HG03571 (cell line): ENCODE measurements around the gene OR2A7.
"Not testable (repeated sequence)": the region's sequence is repeated elsewhere in the genome, so short reads cannot be mapped to it uniquely, and the experiment has no call there.

ENCODE experiments used
- ATAC-seq: cut with Tn5 transposase; IDR thresholded peaks from one replicate; pipeline ENCODE4 v1.9.1; 2021; ENCODE audit not compliant: unreplicated experiment

The OR2A7 gene

DNA sequence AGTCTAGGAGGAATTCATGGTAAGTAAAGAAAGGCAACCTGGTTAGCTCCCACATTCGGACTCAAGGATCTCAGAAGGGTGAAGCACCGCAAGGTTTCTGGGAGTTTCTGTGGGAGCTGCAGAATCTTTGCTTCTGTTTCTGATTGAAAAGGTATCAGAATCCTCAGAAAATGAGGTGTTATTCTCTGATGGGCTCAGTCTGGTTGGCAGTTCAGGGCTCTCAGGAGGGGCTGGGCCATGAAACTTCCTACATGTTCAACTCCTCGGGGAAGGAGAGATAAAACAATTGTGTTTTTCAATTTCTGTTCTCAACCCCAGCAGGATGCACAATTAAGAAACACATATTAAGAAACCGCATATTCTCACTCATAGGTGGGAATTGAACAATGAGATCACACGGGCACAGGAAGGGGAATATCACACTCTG is 9.1 kb downstream of the OR2A7 start:
- no peak for ATAC-seq

DNA sequence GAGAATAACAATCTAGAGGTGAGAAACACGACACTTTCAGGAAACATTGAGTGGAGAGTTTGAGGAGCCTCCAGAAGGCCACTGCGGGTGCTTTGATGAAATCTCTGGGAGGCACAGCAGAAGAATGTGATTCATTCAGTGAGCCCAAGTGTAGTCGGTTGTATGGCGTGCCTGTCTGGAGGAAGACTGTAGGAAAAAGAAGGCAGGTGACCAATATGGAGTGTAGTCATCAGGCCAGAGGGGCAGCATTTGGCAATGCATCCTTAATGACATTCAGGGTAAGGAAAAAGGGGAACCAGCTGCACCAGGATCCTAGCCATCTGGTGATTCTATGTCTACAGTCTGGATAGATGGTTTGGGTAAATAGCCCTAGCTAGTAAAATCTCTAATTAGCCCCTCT is 12.3 kb downstream of the OR2A7 start:
- ATAC-seq, result not testable (repeated sequence)

DNA sequence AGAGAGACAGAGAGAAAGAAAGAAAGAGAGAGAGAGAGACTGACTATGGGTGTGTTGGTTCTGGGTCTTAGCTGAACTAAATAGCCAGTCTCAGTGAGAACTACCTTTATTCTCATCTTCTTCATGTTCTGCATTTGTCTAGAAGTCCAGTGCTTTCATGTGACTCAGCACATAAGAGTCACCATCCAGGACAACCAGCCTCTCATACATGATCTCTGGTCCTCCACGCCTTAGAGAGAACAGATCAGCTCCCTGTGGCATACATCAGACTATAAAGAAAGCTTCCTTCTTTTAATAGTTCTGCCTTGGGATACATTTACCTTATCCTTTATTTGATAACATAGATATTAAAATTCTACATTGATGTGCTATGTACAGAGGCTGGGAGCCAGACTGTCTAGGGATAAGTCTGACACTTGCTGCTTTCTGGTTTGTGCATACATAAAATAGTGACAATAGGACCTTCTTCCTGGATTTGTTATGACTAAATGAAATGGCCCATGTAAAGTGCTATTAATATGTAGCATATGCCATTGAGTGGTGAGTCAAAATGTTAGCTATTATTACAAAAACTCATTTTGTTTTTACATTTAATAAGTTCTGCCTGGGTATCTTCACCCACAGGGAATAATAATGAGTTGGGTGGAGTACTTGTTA is 16.8 kb downstream of the OR2A7 start:
- not testable (repeated sequence) for ATAC-seq

DNA sequence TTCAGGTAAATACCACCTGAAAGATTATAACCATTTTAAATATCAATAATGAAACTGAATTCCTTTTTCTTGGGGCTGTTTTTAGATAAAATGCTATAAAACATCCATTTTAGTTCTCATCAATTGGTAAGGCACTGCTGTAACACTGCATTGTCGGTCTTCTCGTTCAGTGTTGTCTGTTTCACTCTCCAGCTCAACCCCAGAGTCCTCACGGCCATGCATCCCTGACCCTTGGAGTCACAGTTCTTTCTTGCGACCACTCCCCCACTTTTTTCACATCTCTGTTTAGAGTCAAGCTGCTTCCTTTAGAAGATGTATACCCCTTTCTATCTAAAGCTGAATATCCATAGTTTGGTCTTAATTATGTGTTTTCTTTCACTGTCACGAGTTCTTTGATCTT is 17.6 kb downstream of the OR2A7 start:
- ATAC-seq, result not testable (repeated sequence)

DNA sequence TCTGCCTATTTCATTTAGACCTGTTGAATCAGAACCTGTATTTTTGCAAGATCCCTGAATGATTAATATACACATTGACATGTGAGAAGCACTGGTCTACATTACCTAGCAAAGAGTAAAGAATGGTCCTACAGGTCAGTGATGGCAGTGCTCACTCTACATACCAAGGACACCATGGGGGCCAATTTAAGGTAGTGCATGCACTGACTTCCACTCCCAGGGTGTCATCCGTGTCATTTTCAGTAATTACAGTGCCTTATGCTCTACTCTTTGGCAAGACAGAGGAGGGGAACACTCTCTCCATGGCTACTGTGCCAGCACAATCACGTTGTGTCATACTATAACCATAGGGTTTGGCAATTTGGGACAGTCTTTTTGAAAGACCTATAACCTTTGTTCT is 19.2 kb downstream of the OR2A7 start:
- not testable (repeated sequence) for ATAC-seq

DNA sequence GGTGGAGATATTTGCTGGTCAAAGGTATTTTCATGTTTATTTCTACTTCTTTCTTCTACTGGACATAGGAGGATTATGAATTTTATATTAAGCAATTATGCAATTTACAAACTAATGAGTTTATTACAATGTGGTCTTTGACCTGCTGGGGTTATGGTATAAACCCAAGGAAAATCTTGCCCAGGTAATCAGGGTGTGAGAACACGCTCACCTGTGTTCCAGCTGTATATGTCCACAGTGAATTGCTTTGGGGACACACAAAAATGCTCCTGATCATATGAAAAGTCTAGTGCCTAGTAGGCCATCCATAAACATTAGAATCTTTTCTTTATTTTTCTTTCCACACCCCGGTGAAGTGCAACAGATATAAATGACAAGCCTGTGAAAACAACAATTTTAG is 25.2 kb downstream of the OR2A7 start, which contains the start of gene OR2A42:
Gene OR2A42 (minus strand): TSS at position 241 of the 400 bp plus-strand sequence. CDS start 6,762 bp downstream, outside the sequence.
- ATAC-seq, result not testable (repeated sequence)

DNA sequence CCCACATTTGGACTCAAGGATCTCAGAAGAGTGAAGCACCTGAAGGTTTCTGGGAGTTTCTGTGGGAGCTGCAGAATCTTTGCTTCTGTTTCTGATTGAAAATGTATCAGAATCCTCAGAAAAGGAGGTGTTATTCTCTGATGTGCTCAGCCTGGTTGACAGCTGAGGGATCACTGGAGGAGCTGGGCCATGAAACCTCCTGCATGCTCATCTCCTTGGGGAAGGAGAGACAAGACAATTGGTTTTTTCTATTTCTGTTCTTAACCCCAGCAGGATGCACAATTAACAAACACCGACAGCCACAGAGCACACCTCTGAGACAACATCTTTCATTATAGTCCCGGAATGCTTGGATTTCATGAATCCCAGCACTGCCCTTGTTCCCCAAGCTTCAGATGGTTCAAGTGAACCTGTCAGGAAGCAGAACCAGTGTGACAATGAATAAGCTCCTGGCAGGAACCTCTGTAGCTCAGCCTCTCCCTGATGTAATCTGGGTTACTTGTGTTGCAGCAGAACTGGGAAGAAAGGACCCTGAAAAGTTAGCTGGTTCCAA is 26.0 kb downstream of the OR2A7 start:
- ATAC-seq, result not testable (repeated sequence)

DNA sequence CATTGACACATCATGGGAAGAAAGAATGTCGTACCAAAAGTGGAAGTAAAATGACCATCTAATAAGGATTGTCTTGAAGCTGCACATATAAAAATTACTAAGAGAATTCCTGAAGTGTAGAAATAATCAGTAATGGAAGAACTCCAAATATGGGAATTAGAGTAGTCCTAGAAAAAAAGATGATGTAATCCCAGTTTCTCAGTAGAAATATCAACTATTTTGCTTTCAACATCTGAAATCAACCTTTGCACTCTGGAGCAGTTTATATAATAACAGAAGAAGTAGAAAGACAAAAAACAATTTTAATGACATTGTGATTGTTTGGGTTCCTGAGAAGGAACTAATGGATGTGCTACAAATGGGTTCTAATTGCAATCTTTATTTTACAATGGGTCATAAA is 31.6 kb downstream of the OR2A7 start:
- not testable (repeated sequence) for ATAC-seq

DNA sequence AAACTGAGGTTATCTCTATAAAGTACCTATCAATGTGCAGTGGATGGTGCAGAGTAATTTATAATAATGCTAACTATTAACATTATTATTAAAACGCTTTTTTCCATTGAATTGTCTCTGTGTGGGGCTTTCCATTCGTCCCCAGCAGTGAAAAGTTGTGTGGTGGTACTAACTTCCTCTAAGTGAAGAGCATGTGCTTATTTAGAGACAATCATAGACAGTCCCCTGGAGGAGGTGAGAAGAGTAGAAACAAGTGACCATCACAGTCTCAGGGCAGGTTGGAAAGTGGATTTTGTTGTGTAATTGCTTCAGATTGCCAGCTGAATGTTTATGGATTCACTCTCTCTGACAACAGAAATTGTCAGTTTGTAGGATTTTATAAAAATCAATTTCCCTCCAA is 33.6 kb downstream of the OR2A7 start:
- ATAC-seq, result not testable (repeated sequence)

DNA sequence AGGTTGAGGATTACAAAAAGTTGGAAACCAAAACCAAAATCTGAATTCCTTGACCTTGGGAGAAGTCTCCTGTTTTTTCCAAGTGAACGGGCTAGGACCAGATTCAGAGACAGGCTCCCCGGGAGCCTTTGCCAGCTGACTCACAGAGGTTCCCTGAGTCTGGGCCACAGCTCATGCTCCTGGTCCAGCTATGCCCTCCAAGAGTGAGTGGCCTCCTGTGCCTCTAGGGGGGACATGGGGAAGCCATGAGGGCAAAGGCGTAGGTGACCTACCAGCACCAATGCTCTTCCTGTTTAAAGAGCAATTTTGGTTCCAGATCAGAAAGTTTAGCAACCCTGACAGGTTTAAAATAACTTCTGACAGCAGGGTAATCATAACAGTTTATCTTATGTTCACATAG is 35.8 kb downstream of the OR2A7 start:
- ATAC-seq, result not testable (repeated sequence)

DNA sequence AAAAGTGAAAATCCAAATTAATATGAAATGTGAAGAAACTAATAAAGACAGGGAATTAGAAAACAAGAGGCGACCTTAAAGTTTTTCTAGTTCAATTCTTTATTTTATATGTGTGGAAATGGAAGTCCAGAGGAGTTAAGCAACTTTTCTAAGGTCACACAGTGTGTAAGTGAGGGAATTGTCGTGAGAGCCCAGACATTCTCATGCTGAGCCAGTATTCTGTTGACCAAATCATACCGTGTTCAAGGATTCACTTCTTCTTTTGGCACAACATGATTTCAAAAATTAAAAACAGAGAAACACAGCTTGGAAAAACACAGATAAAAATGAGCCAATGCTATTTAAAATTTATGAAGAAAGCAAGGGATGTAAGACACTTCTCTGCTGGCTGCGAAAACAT is 37.7 kb downstream of the OR2A7 start:
- ATAC-seq, result not testable (repeated sequence)

DNA sequence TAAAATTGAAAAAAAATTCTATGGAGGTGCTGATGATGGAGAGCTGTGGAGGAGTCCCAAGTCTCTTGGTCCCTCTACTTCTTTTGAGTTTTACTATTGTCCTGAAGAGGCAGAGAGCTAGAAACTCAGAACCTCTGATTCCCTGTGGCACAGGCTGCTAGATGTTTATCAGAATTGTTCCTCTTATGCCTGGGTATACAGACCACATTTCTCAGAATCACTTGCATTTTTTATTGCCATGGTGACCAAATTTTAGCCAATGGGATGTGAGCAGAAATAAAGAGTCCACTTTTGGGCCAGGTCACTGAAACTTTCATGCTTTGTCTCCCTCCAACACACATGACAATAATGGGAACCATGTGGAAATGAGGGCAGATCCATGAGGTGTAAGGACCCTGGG is 40.9 kb downstream of the OR2A7 start:
- not testable (repeated sequence) for ATAC-seq

DNA sequence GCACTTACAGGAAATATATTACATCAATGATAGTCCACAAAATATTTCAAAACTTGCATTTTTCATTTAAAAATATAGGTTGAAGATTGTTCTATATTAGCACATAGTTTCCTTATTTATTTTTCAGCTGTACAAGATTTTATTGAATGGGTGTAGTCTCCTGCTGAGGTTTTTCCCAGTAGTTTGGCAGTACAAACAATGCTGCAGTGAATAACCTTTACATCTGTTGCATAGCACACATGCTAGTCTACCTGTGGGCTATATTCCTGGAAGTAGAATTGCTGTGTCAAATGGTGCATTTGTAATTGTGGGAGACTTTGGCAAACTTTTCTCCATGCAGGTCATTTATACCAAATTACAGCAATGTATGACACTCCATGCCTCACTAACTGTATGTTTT is 44.1 kb downstream of the OR2A7 start:
- ATAC-seq, result not testable (repeated sequence)

DNA sequence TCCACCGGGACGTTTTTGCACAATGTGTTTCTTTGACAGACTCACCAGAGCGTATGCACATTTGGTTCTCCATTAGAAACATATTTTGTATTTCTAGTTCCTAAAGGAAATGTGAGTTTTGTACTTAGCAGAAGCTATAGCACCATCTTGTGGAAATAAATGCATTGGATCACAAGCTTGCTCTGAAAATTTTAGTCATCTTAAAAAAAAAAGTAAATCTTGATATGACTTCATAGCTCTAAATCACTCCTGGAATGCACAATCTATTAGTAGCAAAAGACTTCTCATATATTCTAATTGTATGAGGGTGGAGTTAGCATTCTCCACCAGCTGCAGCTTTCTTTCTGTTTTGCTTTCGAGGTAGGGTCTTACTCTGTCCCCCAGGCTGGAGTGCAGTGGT is 45.4 kb downstream of the OR2A7 start:
- ATAC-seq, result not testable (repeated sequence)

DNA sequence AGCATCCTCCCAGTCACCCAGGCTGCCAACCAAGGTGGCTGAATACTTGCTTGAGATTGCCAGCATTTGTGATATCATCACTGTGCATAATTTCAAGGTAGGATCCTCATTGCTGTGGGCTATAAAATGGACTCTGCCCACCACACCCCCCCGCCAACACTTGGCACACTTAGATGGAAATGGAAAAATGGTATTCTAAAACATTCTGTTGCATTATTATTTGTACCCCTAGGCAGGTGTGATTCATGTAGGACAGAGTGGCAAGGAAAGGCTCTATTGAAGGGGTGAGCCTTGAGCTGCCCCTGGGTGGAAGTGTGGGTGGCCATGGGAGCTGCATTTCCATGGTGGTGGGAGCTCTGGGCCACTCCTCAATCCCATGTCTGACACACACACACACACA is 46.0 kb downstream of the OR2A7 start:
- ATAC-seq, result not testable (repeated sequence)

DNA sequence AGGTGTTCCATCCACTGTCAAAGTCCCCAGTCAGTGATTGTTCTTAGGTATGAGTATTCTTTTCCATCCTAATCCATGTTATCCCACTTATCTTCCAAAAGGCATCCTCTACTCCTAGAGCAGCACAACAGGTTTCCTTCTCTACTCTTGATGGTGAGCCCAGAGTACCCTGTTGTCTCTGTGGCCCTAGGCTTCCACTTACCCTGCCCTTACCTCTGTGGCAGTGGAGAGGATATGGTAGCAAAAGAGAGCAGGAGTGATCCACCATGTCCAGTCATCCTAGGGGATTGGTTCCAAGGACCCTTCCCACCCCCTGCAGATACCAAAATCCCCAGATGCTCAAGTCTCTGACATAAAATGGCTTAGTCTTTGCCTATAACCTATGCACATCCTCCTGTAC is 47.4 kb downstream of the OR2A7 start:
- ATAC-seq, result not testable (repeated sequence)
